WERI-Rb-1 (cell line): ENCODE measurements around the gene DNMT3B.

Experiments
- DNase-seq: peaks from one replicate; pipeline ENCODE4 v3.0.0-alpha.2; 2020
- H3K27ac ChIP-seq: fragments of 250-450 bp; sonication (Bioruptor Pico); 2 replicates; pipeline ENCODE4 v1.5.1; 2020; ENCODE audit warnings: mild to moderate bottlenecking, moderate library complexity
- H3K27me3 ChIP-seq: fragments of 250-450 bp; sonication (Bioruptor Pico); 2 replicates; pipeline ENCODE4 v1.5.1; 2021; ENCODE audit warnings: mild to moderate bottlenecking, low read depth, moderate library complexity; ENCODE audit not compliant: insufficient read depth, severe bottlenecking
- H3K36me3 ChIP-seq: fragments of 250-450 bp; sonication (Bioruptor Pico); 2 replicates; pipeline ENCODE4 v1.5.1; 2020; ENCODE audit warnings: mild to moderate bottlenecking, moderate library complexity
- H3K4me3 ChIP-seq: 2 replicates; pipeline ENCODE4 v1.5.1; 2011; ENCODE audit warnings: low read depth, mild to moderate bottlenecking, control low read depth, low read length
- H3K9me3 ChIP-seq: fragments of 250-450 bp; sonication (Bioruptor Pico); 2 replicates; pipeline ENCODE4 v1.5.1; 2021; ENCODE audit warnings: mild to moderate bottlenecking, moderate library complexity; ENCODE audit not compliant: severe bottlenecking
- TF ChIP-seq, protein P1 (sequence below): IDR thresholded peaks from 2 replicates; pipeline ENCODE4 v1.5.1; 2011; ENCODE audit warnings: low read depth, mild to moderate bottlenecking, control low read depth, inconsistent platforms, low read length

Gene DNMT3B

DNA sequence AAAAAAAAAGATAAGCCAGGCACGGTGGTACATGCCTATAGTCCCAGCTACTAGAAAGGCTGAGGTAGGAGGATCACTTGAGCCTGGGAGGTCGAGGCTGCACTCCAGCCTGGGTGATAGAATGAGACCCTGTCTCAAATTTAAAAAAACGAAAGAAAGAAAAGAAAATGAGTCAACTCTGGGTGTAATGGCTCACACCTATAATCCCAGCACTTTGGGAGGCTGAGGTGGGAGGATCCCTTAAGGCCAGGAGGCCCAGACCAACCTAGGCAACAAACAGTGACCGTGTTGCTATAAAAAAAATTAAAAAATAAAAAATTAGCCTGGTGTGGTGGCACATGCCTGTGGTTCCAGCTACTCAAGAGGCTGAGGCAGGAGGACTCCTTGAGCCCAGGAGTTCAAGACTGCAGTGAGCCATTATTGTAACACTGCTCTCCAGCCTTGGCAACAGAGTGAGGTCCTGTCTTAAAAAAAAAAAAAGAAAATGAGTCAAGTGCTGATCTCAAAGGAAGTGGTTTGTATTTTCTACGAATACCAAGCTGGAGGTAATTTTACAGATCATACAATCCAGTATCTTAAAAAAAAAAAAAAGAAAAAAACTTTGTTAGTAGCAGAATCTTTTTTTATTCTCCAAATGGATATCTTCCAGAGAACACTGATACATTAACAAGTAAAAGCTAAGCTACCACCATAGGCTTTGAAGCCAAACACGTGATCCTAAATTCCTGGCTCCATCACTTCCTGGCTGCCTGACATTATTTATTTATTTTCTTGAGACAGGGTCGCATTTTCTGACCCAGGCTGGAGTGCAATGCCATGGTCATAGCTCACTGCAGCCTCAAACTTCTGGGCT lies 24.6 kb upstream of the DNMT3B start:
- no peaks in the 10 kb centered on the region for H3K36me3 ChIP-seq
- no peaks in the 10 kb centered on the region for H3K9me3 ChIP-seq
- H3K4me3 ChIP-seq: no peak overlapping the region
- no peak for DNase-seq
- H3K27ac ChIP-seq: no peak overlapping the region
- H3K27me3 ChIP-seq: no peaks in the 10 kb centered on the region
- TF ChIP-seq, protein P1, sequence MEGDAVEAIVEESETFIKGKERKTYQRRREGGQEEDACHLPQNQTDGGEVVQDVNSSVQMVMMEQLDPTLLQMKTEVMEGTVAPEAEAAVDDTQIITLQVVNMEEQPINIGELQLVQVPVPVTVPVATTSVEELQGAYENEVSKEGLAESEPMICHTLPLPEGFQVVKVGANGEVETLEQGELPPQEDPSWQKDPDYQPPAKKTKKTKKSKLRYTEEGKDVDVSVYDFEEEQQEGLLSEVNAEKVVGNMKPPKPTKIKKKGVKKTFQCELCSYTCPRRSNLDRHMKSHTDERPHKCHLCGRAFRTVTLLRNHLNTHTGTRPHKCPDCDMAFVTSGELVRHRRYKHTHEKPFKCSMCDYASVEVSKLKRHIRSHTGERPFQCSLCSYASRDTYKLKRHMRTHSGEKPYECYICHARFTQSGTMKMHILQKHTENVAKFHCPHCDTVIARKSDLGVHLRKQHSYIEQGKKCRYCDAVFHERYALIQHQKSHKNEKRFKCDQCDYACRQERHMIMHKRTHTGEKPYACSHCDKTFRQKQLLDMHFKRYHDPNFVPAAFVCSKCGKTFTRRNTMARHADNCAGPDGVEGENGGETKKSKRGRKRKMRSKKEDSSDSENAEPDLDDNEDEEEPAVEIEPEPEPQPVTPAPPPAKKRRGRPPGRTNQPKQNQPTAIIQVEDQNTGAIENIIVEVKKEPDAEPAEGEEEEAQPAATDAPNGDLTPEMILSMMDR: no peak

DNA sequence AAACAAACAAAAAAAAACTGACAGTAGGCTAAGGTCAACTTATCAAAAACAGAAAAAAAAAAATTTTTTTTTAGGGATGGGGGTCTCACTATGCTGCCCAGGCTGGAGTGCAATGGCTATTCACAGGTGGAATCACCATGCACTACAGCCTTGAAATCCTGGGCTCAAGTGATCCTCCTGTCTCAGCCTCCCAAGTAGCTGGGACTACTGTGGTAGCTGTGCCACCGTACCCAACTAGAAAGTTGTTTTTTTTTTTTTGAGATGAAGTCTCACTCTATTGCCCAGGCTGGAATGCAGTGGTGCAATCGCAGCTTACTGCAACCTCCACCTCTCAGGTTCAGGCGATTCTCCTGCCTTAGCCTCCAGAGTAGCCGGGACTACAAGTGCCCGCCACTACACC lies 21.0 kb upstream of the DNMT3B start:
- H3K9me3 ChIP-seq: no peaks in the 10 kb centered on the region
- H3K27ac ChIP-seq: no peak overlapping the region
- H3K36me3 ChIP-seq: no peaks in the 10 kb centered on the region
- TF ChIP-seq, protein P1: no peak
- H3K27me3 ChIP-seq: no peaks in the 10 kb centered on the region
- no peak overlapping the region for H3K4me3 ChIP-seq
- DNase-seq: no peak

DNA sequence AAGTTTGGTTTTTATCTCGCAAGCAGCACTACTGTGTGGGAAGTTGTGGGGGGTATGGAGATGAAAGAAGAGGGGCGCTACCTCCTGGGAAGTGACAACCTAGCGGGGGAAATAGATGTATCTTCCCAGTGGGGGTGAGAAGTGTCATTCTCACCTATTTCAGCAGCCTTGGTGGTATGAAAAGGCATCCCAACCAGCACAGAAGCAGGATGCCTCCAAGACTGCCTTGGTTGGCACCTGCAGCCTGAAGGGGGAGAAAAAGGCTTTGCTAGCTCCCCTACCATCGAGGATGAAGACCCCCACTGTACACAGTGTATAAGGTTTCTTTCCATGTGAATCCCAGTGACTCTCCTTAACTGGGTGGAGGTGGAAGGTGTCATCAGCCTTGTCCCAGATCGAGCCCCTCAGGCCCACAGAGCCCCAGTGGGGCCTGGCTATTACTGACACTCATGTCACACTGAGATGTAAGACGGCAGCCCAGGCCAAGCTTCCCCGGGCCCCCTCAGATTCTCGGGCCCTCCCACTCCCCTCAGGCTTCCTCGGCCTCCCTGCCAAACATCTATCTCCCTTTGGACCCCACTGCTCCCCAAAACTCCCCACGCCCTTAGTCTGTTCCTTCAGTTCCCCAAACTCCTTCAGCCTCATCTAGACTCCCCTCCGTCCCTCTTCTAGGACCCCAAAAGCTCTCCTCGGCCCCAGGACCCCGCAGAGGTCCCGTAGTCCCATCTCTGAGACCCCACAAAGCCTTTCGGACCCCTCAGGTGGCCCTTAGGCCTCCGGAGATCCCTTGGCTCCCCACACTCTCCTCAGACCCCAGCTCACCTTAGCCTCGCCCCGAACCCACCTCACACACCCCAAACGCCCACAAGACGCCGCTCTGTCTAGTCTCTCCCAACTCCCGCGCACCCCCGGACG lies 19.6 kb upstream of the DNMT3B start:
- H3K4me3 ChIP-seq: peak overlapping the region; percentile 49
- H3K27me3 ChIP-seq: no peaks in the 10 kb centered on the region
- DNase-seq: no peak
- H3K27ac ChIP-seq: peak overlapping the region; percentile 31
- no peaks in the 10 kb centered on the region for H3K9me3 ChIP-seq
- no peaks in the 10 kb centered on the region for H3K36me3 ChIP-seq
- TF ChIP-seq, protein P1: no peak

DNA sequence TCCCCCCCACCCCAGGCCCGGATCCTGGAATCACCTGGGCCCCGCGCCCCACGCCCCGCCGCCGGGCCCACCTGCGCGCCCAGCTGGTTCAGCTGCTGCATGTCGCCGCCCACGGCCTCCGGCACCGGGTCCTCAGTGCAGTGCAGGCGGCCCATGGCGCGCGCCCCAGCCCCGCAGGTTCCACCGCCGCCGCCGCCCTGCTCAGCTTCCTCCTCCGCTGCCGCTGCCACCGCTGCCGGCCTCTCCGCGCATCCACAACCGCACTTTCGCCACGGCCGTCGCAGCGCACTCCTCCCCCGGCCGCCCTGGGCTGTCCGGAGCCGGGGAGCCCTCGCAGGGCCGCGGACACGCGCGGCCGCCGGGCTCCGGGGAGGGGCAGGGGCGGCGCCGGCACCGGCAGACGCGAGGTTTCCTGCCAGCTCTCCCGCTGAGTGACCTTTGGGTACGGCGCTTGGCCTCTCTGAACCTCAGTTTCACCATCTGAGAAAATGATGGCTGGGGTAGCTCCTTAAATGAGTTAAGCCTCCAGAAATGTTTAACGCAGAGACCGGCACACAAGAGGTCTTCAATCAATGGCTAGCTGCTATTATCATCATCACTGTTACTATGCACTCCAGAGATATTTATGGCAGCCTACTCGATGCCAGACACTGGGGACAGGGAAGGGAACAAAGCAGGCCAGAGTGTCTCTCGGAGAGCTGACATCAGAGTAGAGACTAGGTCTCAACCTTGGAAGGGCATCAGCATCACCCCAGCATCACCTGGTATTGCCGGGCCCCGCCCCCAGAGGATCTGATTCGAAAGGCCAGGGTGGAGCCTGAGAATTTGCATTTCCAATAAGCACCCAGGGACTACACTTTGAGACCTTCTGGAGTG lies 18.7 kb upstream of the DNMT3B start, which contains the start of gene COMMD7:
TSS of gene COMMD7 (minus strand) at position 231 of the 876 bp plus-strand sequence. CDS start at position 155, 76 bp downstream.
- Histone ChIP-seq H3K9me3 (no peaks in the 10 kb centered on the region), H3K36me3 (no peaks in the 10 kb centered on the region), H3K4me3 (peak within 1 kb of the TSS; percentile 49), H3K27me3 (no peaks in the 10 kb centered on the region), H3K27ac (peak within 1 kb of the TSS; percentile 31)
- peak; percentile 41 for DNase-seq
- TF ChIP-seq, protein P1: no peak

DNA sequence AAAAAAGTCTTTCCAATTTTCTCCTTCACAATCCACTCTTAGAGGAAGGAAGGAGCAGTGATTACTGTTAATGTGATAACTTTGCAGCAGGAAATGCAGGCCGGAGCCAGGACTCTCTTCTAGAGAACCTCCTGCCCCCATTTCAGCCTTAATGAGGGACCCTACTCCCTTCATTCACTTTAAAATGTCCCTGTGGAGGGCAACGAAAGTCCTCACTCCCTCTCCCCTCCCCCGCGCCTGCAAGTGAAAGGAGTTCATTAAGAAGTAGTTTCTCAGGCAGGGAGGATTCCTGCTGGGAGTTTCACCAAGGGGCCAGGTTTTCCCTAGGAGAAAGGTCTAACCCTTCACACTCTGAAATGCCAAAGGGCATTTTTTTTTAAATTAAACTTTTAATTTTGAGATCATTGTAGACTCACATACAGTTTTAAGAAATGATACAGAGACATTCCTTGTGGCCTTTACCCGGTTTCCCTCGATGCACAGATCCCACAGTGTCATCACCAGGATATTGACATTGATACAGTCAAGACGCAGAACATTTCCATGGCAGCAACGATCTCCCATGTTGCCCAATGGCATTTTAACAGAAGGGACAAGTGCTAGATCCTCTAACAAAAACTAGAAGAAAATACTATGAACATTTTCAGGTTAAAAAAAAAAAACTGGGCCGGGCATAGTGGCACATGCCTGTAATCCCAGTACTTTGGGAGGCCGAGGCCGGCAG lies 12.1 kb upstream of the DNMT3B start:
- no peaks in the 10 kb centered on the region for H3K36me3 ChIP-seq
- no peaks in the 10 kb centered on the region for H3K9me3 ChIP-seq
- TF ChIP-seq, protein P1: no peak
- H3K4me3 ChIP-seq: no peak overlapping the region
- DNase-seq: no peak
- H3K27me3 ChIP-seq: no peaks in the 10 kb centered on the region
- H3K27ac ChIP-seq: no peak overlapping the region
